Vagina (tissue), 2 donors: ENCODE data around the gene CGB8. TPM values are rescaled to one million over a fixed set of nuclear protein-coding genes. Genes with fewer than 3 reads are reported as not detected.
"Not testable (repeated sequence)": the region's sequence is repeated elsewhere in the genome, so short reads cannot be mapped to it uniquely, and the experiment has no call there.

Experiments used
- DNase-seq, 2 donors: peaks; one replicate each; pipeline ENCODE4 v3.0.0-alpha.2; 2017; ENCODE audit errors: extremely low spot score in 2 of 2
- H3K27ac ChIP-seq: fragments of 200-600 bp; sonication (generic); one replicate; pipeline ENCODE4 v1.5.1; 2019
- H3K27me3 ChIP-seq: fragments of 200-600 bp; sonication (generic); one replicate; pipeline ENCODE4 v1.5.1; 2019
- H3K36me3 ChIP-seq, 2 donors: fragments of 200-600 bp; sonication (generic); one replicate each; pipeline ENCODE4 v1.5.1; 2017 to 2019
- H3K4me1 ChIP-seq: fragments of 200-600 bp; sonication (generic); one replicate; pipeline ENCODE4 v1.5.1; 2019
- H3K4me3 ChIP-seq, 2 donors: fragments of 200-600 bp; sonication (generic); 1 replicate in 1 of 2; 2 replicates in 1 of 2; pipeline ENCODE4 v1.5.1; 2016 to 2019
- H3K9me3 ChIP-seq: fragments of 200-600 bp; sonication (generic); one replicate; pipeline ENCODE4 v1.5.1; 2019
- CTCF ChIP-seq, 3 experiments: fragments of 450-650 bp in 2 of 3; fragments of 200-600 bp in 1 of 3; sonication (generic) in 1 of 3; IDR thresholded peaks; one replicate each; pipeline ENCODE4 v1.5.1; 2017 to 2019; ENCODE audit warnings: antibody characterized with exemption in 3 of 3, mild to moderate bottlenecking in 2 of 3, moderate library complexity in 2 of 3
- POLR2A ChIP-seq, 2 donors: fragments of 450-650 bp; IDR thresholded peaks; one replicate each; pipeline ENCODE4 v1.6.1; 2017; ENCODE audit warnings: antibody characterized with exemption in 2 of 2, mild to moderate bottlenecking in 2 of 2, moderate library complexity in 2 of 2
- POLR2AphosphoS5 ChIP-seq, 2 donors: sonication (generic); formaldehyde crosslinking; IDR thresholded peaks; one replicate each; pipeline ENCODE4 v1.9.0; 2017; ENCODE audit warnings: antibody characterized with exemption in 2 of 2, mild to moderate bottlenecking in 2 of 2, low read depth in 1 of 2; ENCODE audit not compliant: insufficient read depth in 1 of 2
- intact Hi-C: fragments of 100-400 bp; cut with DNase I; formaldehyde crosslinking; loops from one replicate; pipeline ENCODE4 v1.15.1; 2023
- total RNA-seq: library from RNA; depleted of rRNA; stranded (reverse); fragments of >200 nt; gene quantifications from one replicate; pipeline ENCODE4 v1.2.3, GENCODE V29; 2016

The CGB8 gene
- total RNA-seq, 1 donor from 2014 or later = not detected

- Histone ChIP-seq H3K36me3 (no peaks in the 10 kb centered on the region), H3K9me3 (no peaks in the 10 kb centered on the region), H3K27ac (no peak overlapping the region), H3K27me3 (peaks cover 6% of the 10 kb centered on the region), H3K4me3 (no peak overlapping the region), H3K4me1 (peaks cover 26% of the 10 kb centered on the region)
- no peak for DNase-seq
- intact Hi-C loops = no loop called here
- TF ChIP-seq POLR2AphosphoS5 (IDR thresholded peaks at IDR 0.05; ENCODE audit: insufficient read depth in 1 of 2, low read depth in 1 of 2) (no peak), POLR2A (IDR thresholded peaks at IDR 0.05) (no peak), CTCF (IDR thresholded peaks at IDR 0.05) (no peak)
These were observed 26.8 kb downstream of the CGB8 start for GRCh38 chr19:49022116-49022515.

- H3K4me3 ChIP-seq = no peak overlapping the region
- no peaks in the 10 kb centered on the region for H3K9me3 ChIP-seq
- TF ChIP-seq POLR2AphosphoS5 (IDR thresholded peaks at IDR 0.05; ENCODE audit: insufficient read depth in 1 of 2, low read depth in 1 of 2) (no peak), POLR2A (IDR thresholded peaks at IDR 0.05) (no peak), CTCF (IDR thresholded peaks at IDR 0.05) (no peak)
- no peak for DNase-seq
- no peak overlapping the region for H3K27ac ChIP-seq
- H3K36me3 ChIP-seq = no peaks in the 10 kb centered on the region
- H3K27me3 ChIP-seq = peaks cover 6% of the 10 kb centered on the region
- intact Hi-C loops = no loop called here
- H3K4me1 ChIP-seq = peaks cover 26% of the 10 kb centered on the region
These were observed 27.7 kb downstream of the CGB8 start for GRCh38 chr19:49020931-49021895.

- Histone ChIP-seq H3K27me3 (peaks cover 6% of the 10 kb centered on the region), H3K4me1 (peaks cover 26% of the 10 kb centered on the region), H3K36me3 (peaks cover 0 to 3% of the 10 kb centered on the region in 2 donors), H3K9me3 (no peaks in the 10 kb centered on the region), H3K27ac (no peak overlapping the region), H3K4me3 (no peak overlapping the region)
- no peak for TF ChIP-seq POLR2AphosphoS5 (IDR thresholded peaks at IDR 0.05; ENCODE audit: insufficient read depth in 1 of 2, low read depth in 1 of 2)
- TF ChIP-seq POLR2A (IDR thresholded peaks at IDR 0.05) = no peak
- TF ChIP-seq CTCF (IDR thresholded peaks at IDR 0.05) = no peak
- intact Hi-C loops = no loop called here
- DNase-seq = no peak
These were observed 28.6 kb downstream of the CGB8 start for GRCh38 chr19:49020342-49020741.

- no peak for DNase-seq
- TF ChIP-seq POLR2AphosphoS5 (IDR thresholded peaks at IDR 0.05; ENCODE audit: insufficient read depth in 1 of 2, low read depth in 1 of 2) = peak in 1 of 2 donors; percentile 15
- no peak for TF ChIP-seq CTCF (IDR thresholded peaks at IDR 0.05)
- peak overlapping the region; percentile 44 to 45 for H3K4me3 ChIP-seq
- no peaks in the 10 kb centered on the region for H3K9me3 ChIP-seq
- H3K4me1 ChIP-seq = peaks cover 26% of the 10 kb centered on the region
- H3K27ac ChIP-seq = no peak overlapping the region
- peaks cover 6% of the 10 kb centered on the region for H3K27me3 ChIP-seq
- intact Hi-C loops = no loop called here
- H3K36me3 ChIP-seq = peaks cover 0 to 8% of the 10 kb centered on the region in 2 donors
These were observed 29.5 kb downstream of the CGB8 start for GRCh38 chr19:49019242-49019932.

GRCh38 chr19:49018388-49019241, 30.3 kb downstream of the CGB8 start:
- H3K36me3 ChIP-seq, intact Hi-C loops, H3K27ac ChIP-seq, H3K27me3 ChIP-seq, H3K9me3 ChIP-seq, DNase-seq: not testable (repeated sequence)
- peaks cover 26% of the 10 kb centered on the region for H3K4me1 ChIP-seq
- H3K4me3 ChIP-seq = peak overlapping the region; percentile 44 to 45
